ENCODE data around the gene NFATC2. TPM values are rescaled to one million over a fixed set of nuclear protein-coding genes. Genes with fewer than 3 reads are reported as not detected.

NFATC2 gene
- total and polyA plus RNA-seq, 2 experiments from 2014 or later = 0.52 to 0.59 TPM

- no peak for TF ChIP-seq ZNF462 (CRISPR knock-in tag; IDR thresholded peaks at IDR 0.05)
- TF ChIP-seq EZH2phosphoT487 (IDR thresholded peaks at IDR 0.05; ENCODE audit: unreplicated experiment) = no peak
Measured at GRCh38 chr20:51449498-51450220, 92.9 kb downstream of the NFATC2 start (continued).

GRCh38 chr20:51447765-51448148, 94.8 kb downstream of the NFATC2 start:
- no peak overlapping the region for H3K4me2 ChIP-seq
- Mint-ChIP-seq H3K4me1 (peaks cover 16% of the 10 kb centered on the region), H3K27ac (no peak overlapping the region), H3K4me3 (no peak overlapping the region), H3K9me3 (no peaks in the 10 kb centered on the region), H3K27me3 (ENCODE audit: insufficient read depth, low read depth, poor library complexity) (peaks cover 10% of the 10 kb centered on the region), H3K36me3 (ENCODE audit: low read depth) (no peaks in the 10 kb centered on the region)
- DNase-seq (ENCODE audit: low spot score) (no peak), ATAC-seq (no peak)
- no peak overlapping the region for H2AFZ ChIP-seq
- no peak overlapping the region for H3K4me3 ChIP-seq
- no peak overlapping the region for H3K27ac ChIP-seq (ENCODE audit: low read depth)
- no peaks in the 10 kb centered on the region for H3K27me3 ChIP-seq (ENCODE audit: insufficient read depth)
- H3K4me1 ChIP-seq (ENCODE audit: insufficient read depth) = no peaks in the 10 kb centered on the region
- no peaks in the 10 kb centered on the region for H4K20me1 ChIP-seq (replicated peaks; ENCODE audit: insufficient read depth)
- H3K9me2 ChIP-seq (ENCODE audit: insufficient read depth) = no peaks in the 10 kb centered on the region
- no peaks in the 10 kb centered on the region for H3K36me3 ChIP-seq (ENCODE audit: insufficient read depth)
- no peaks in the 10 kb centered on the region for H3F3A ChIP-seq (replicated peaks; ENCODE audit: low read depth)
- no peaks in the 10 kb centered on the region for H3K79me2 ChIP-seq (replicated peaks; ENCODE audit: insufficient read depth)
- no peak for TF ChIP-seq ZNF331 (CRISPR knock-in tag; IDR thresholded peaks at IDR 0.05; ENCODE audit: low read depth)
- no peak for TF ChIP-seq EZH2phosphoT487 (IDR thresholded peaks at IDR 0.05; ENCODE audit: unreplicated experiment)
- TF ChIP-seq JUNB (IDR thresholded peaks at IDR 0.05; ENCODE audit: unreplicated experiment) = no peak
- no peak for TF ChIP-seq ETS1 (IDR thresholded peaks at IDR 0.05)
- no peak for TF ChIP-seq EZH2 (IDR thresholded peaks at IDR 0.05; ENCODE audit: low read depth, unreplicated experiment)
- no peak for TF ChIP-seq STAT1 (IDR thresholded peaks at IDR 0.05; ENCODE audit: unreplicated experiment)
- no peak for TF ChIP-seq ZNF114 (CRISPR knock-in tag; IDR thresholded peaks at IDR 0.05)
- TF ChIP-seq CTCF (conservative IDR thresholded peaks at IDR 0.05; ENCODE audit: low read depth in 2 of 2) = no peak
- TF ChIP-seq CREB1 (CRISPR knock-in tag; IDR thresholded peaks at IDR 0.05; ENCODE audit: low read depth) = no peak
- no peak for TF ChIP-seq POLR2AphosphoS5 (IDR thresholded peaks at IDR 0.05; ENCODE audit: low read depth)
- no peak for TF ChIP-seq REST (IDR thresholded peaks at IDR 0.05; ENCODE audit: unreplicated experiment)
- no peak for TF ChIP-seq NANOG (IDR thresholded peaks at IDR 0.05; ENCODE audit: borderline replicate concordance)
